KBM-7 (cell line): Measurements from ENCODE around the gene ZNF474.

ENCODE experiments used
- DNase-seq: peaks from one replicate; pipeline ENCODE4 v3.0.0-alpha.2; 2015
- in situ Hi-C: fragments of 300-500 bp; cut with MboI; formaldehyde crosslinking; loops from 2 replicates; pipeline ENCODE4 v1.14.3; 2020; ENCODE audit warnings: low sequenced_read_pairs, low pct_unique_long_range_greater_than_20kb, mixed read lengths

ZNF474 gene

DNA sequence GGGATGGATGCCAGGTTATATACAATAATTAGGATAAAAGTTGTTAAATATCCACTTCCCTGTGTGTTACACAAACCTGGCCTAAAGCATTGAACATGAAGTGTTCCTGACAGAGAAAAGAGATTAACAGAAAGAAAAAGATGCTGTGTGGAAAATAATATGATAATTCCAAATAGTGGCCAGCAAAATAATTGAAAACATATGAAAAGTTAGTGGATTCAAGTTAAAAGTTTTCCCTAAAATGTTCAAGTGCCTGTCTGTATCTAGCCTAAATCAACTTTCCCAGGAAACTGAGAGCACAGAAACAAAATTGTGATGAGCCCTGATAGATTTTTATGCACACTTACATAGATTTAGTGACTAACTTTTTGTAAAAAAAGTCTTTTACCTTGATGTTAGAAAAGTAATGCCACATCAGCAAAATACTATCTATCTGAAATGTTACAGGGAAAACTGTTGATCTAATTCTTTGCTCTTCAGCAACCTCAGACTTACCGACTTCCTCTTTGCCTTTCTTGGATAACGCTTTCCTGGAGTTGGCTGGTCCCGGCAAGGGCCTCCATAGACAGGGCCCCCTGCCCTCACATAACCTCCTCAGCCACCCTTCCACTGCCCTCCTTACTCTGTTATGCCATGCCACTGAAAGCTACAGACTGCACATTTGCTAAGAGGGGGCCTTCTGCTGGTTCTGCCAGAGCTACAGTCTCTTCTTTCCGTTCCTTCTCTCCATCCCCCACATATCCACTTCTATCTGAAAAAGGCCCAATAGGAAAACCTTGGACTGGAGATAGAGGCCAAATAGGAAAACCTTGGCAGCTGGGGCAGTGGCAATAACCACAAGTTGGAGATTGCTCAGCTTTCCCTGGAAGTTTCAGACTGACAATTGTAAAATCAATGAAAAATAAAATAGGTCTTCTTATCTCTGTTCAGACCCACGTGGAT is 44.4 kb downstream of the ZNF474 start:
- peak; percentile 25 for DNase-seq
- in situ Hi-C loops = no loop called here

GRCh38 chr5:122175091-122175490 is 45.7 kb downstream of the ZNF474 start:
- in situ Hi-C loops = no loop called here
- DNase-seq = no peak

GRCh38 chr5:122175852-122176251 is 46.5 kb downstream of the ZNF474 start:
- in situ Hi-C loops = no loop called here
- DNase-seq = no peak

DNA sequence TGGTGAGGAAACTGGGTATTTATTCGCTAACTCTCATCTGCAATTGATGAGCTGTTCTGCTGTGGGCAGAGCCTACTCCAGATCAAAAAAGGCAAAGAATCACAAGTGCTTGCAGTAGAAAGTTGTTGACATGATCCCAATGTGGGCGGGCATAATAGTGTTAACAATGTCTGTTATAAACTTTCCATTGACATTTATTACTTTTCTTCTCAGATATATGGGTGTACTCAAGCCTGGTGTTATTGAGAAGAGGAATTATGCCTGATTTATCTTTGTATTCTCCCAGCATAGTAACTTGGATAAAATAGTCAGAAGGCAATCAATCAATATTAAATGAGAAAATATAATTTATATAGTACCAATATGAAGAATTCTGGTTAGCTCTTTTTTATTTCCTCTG is 47.8 kb downstream of the ZNF474 start:
- no peak for DNase-seq
- in situ Hi-C loops = no loop called here

- in situ Hi-C loops = no loop called here
- no peak for DNase-seq
These were observed 50.4 kb downstream of the ZNF474 start for GRCh38 chr5:122179701-122180100.

GRCh38 chr5:122180146-122180712 is 50.9 kb downstream of the ZNF474 start:
- DNase-seq = no peak
- in situ Hi-C loops = no loop called here

DNA sequence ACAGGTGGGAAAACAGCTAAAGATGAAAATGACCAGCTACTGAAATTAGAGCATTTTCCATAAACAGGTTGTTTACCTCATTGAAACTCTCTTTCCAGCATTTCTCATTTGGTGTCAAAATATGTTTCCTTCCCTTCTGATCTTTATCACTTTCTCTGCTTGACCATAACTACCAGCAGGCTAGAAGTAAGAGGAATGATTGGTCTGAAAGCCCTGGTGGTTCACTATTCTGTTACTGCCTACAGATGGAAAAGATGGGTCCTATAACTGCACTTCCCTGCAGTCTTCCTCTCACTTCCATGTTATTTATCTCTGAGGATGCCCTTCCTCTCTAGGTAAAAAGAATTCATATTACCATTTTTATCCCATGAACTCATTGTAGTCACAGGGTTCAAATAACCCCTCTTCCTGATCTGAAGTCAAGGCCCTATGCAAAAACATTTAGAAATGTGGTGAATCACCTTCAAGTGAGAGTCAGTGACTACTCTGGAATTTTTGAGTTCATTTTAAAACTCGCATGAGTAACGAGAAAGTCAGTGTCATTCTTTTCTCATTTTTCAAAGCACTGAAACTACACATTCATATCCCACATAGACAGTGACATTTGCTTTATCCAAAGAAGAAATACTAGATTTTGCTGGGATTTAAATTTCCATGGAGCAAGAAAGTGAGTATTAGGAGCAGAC is 51.7 kb downstream of the ZNF474 start:
- DNase-seq = no peak
- in situ Hi-C loops = no loop called here

GRCh38 chr5:122181863-122182262 is 52.5 kb downstream of the ZNF474 start:
- in situ Hi-C loops = no loop called here
- no peak for DNase-seq

- in situ Hi-C loops = no loop called here
- DNase-seq = no peak
These were observed 53.2 kb downstream of the ZNF474 start for GRCh38 chr5:122182491-122182921.

GRCh38 chr5:122183098-122183787 is 53.9 kb downstream of the ZNF474 start:
- DNase-seq = no peak
- in situ Hi-C loops = no loop called here

- in situ Hi-C loops = no loop called here
- DNase-seq = no peak
These were observed 54.4 kb downstream of the ZNF474 start for GRCh38 chr5:122183788-122184170.

DNA sequence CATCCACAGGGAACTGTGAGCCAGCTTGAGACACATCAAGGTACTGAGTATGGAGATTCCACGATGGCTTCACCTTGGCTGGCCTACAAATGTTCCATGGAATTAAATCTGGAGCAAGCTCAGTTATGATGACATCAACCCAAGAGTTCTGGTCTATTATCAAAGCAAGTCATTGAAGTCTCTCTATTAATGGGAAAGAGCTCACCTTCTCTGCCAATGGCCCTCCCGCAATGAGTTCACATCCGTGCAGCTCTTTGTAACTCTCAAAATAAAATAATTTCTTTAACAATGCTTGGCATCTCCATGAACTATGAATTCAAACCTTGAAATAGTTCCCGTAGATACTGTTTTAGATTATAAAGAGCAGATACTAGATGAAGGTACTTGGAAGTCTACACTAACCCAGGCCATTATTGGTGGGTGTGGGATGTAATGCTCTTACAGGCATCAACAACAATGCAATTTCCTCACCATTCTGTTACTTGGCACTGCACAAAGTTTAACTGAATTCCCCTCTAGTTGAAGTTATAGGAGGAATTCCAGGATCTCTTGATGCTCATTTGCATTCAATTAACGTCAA is 55.4 kb downstream of the ZNF474 start:
- in situ Hi-C loops = no loop called here
- DNase-seq = no peak

- no peak for DNase-seq
These were observed 58.1 kb downstream of the ZNF474 start for GRCh38 chr5:122187426-122187825.

GRCh38 chr5:122190156-122190555 is 60.8 kb downstream of the ZNF474 start:
- no peak for DNase-seq
- in situ Hi-C loops = no loop called here

More at GRCh38 chr5:122187426-122187825, 58.1 kb downstream of the ZNF474 start:
- in situ Hi-C loops = no loop called here

DNA sequence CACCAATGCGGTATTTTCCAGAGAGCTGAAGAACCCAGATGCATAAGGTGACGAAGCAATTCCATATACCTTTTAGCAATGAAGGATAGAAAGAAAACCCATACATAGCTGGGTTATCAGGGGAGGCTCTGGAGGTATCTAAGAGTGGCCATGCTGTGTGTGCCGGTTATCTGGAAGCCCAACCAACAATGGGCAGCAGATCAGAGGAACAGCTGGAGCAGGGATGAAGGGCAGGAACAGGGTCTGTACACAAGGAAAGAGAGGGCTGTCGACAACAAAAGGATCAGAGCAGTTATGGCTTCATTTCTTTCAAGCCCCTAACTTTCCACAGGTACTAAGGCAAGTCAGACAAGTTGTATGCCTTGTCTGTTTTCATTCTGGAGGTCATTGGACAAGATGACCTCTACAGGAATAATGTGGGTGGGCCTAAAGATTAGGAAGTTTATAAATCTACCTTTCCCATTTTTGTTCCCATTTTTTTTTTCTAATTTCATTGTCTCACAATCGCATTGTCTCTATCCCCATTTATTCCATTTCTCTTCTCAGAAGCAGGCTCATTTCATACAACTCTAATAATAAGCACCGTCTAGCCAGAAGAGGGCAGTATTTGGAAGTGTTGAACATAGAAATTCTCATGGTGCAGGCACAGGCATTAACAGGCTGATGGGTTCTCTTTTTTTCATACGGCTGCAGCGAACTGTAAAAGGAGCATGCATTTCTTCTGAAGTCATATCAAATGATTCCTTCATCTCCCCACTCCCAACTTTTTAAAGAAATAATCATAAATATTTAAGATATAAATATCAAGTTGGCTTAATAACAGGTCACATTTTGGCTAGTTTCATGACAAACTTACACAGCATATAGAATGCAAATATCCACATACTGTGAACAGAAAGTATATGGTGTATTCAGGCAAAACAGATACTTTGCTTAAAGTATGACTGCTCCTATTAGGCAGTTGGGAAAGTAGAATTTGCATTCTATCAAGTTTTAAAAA is 63.5 kb downstream of the ZNF474 start:
- DNase-seq = peak; percentile 76
- in situ Hi-C loops = no loop called here

- DNase-seq = peak; percentile 55
- in situ Hi-C loops = no loop called here
These were observed 66.6 kb downstream of the ZNF474 start for GRCh38 chr5:122195802-122196394.

DNA sequence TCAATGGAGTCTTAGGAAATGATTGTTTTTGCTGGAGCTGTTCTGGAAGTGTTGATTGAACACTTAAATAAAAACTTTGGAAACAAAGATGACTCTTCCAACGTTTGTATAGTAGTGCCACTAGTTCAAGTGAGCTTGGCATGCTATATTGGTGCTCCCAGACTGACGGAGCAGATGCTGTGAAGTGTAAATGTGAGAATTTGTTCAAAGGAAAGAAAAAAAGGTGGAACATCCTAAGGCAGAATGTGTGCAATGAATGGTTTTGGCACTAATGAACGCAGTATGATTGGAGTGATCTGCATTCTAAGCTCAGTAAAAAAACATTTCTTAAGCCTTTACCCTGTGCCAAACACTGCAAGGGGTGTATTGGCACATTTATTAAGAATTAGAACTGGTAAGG is 69.8 kb downstream of the ZNF474 start:
- DNase-seq = no peak
- in situ Hi-C loops = no loop called here

DNA sequence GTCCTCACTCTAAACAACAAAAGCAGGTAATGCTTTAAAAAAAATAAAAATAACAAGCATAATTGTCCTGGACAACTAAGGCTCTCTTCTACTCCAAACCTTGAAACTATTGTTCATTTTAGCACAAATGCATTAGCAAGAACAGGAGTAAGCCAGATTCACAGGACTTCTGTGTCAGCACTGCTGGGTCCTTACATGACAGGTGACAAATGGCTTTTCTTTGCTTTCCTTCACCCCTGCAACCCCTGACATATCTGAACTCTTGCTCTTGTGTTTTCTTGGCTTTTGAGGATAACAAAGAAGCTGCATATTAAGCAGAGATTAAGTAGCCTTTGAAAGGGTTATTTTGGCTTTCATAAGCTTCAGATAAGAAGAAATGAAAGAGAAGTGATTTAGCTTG is 71.1 kb downstream of the ZNF474 start:
- no peak for DNase-seq
- in situ Hi-C loops = no loop called here
